Stomach smooth muscle (tissue), 2 donors: Measurements from ENCODE around the gene BEND3.

Experiments
- H3K27ac ChIP-seq: one replicate; pipeline ENCODE4 v1.7.0; 2013; ENCODE audit warnings: mild to moderate bottlenecking, low read length, inconsistent platforms
- H3K27me3 ChIP-seq, 2 donors: one replicate each; pipeline ENCODE4 v1.7.0; 2013; ENCODE audit warnings: low read length in 2 of 2; ENCODE audit not compliant: insufficient read depth in 2 of 2, control insufficient read depth in 1 of 2
- H3K36me3 ChIP-seq, 2 donors: one replicate each; pipeline ENCODE4 v1.7.0; 2013; ENCODE audit warnings: low read length in 2 of 2; ENCODE audit not compliant: control insufficient read depth in 2 of 2, insufficient read depth in 2 of 2
- H3K4me1 ChIP-seq: one replicate; pipeline ENCODE4 v1.7.0; 2013; ENCODE audit warnings: low read length; ENCODE audit not compliant: control insufficient read depth, insufficient read depth
- H3K4me3 ChIP-seq, 2 donors: one replicate each; pipeline ENCODE4 v1.7.0; 2013; ENCODE audit warnings: low read length in 2 of 2
- H3K9ac ChIP-seq, 2 donors: one replicate each; pipeline ENCODE4 v1.7.0; 2013; ENCODE audit warnings: low read length in 2 of 2, mild to moderate bottlenecking in 1 of 2
- H3K9me3 ChIP-seq, 2 donors: one replicate each; pipeline ENCODE4 v1.7.0; 2013; ENCODE audit warnings: low read length in 2 of 2; ENCODE audit not compliant: control insufficient read depth in 2 of 2
- donor health status: healthy.
- donor health status: Pancreatic carcinoma.

The BEND3 gene

GRCh38 chr6:107083047-107083768 is 32.1 kb downstream of the BEND3 start:
- no peaks in the 10 kb centered on the region for H3K4me1 ChIP-seq
- H3K27ac ChIP-seq = no peak overlapping the region
- H3K9me3 ChIP-seq = no peaks in the 10 kb centered on the region
- H3K4me3 ChIP-seq = no peak overlapping the region
- peaks cover 0 to 2% of the 10 kb centered on the region in 2 donors for H3K36me3 ChIP-seq
- no peak overlapping the region for H3K9ac ChIP-seq
- no peaks in the 10 kb centered on the region for H3K27me3 ChIP-seq

GRCh38 chr6:107082045-107082444 is 33.3 kb downstream of the BEND3 start:
- H3K4me3 ChIP-seq = no peak overlapping the region
- H3K27ac ChIP-seq = no peak overlapping the region
- H3K36me3 ChIP-seq = peaks cover 0 to 2% of the 10 kb centered on the region in 2 donors
- no peak overlapping the region for H3K9ac ChIP-seq
- no peaks in the 10 kb centered on the region for H3K9me3 ChIP-seq
- no peaks in the 10 kb centered on the region for H3K27me3 ChIP-seq
- no peaks in the 10 kb centered on the region for H3K4me1 ChIP-seq

GRCh38 chr6:107080036-107080435 is 35.3 kb downstream of the BEND3 start:
- Histone ChIP-seq H3K4me1 (no peaks in the 10 kb centered on the region), H3K9ac (no peak overlapping the region), H3K4me3 (no peak overlapping the region), H3K27me3 (no peaks in the 10 kb centered on the region), H3K27ac (no peak overlapping the region), H3K36me3 (peaks cover 0 to 2% of the 10 kb centered on the region in 2 donors), H3K9me3 (no peaks in the 10 kb centered on the region)

GRCh38 chr6:107079429-107079828 is 35.9 kb downstream of the BEND3 start:
- peaks cover 0 to 2% of the 10 kb centered on the region in 2 donors for H3K36me3 ChIP-seq
- H3K4me1 ChIP-seq = no peaks in the 10 kb centered on the region
- no peak overlapping the region for H3K9ac ChIP-seq
- no peaks in the 10 kb centered on the region for H3K27me3 ChIP-seq
- no peaks in the 10 kb centered on the region for H3K9me3 ChIP-seq
- H3K27ac ChIP-seq = no peak overlapping the region
- H3K4me3 ChIP-seq = no peak overlapping the region

GRCh38 chr6:107077710-107078109 is 37.6 kb downstream of the BEND3 start:
- no peak overlapping the region for H3K9ac ChIP-seq
- H3K4me3 ChIP-seq = no peak overlapping the region
- no peaks in the 10 kb centered on the region for H3K27me3 ChIP-seq
- no peaks in the 10 kb centered on the region for H3K4me1 ChIP-seq
- H3K9me3 ChIP-seq = no peaks in the 10 kb centered on the region
- no peak overlapping the region for H3K27ac ChIP-seq
- H3K36me3 ChIP-seq = no peaks in the 10 kb centered on the region

- Histone ChIP-seq H3K4me3 (no peak overlapping the region), H3K27ac (no peak overlapping the region), H3K9me3 (no peaks in the 10 kb centered on the region), H3K9ac (no peak overlapping the region), H3K36me3 (no peaks in the 10 kb centered on the region), H3K27me3 (no peaks in the 10 kb centered on the region), H3K4me1 (no peaks in the 10 kb centered on the region)
These were observed 39.3 kb downstream of the BEND3 start for GRCh38 chr6:107075951-107076381.

- Histone ChIP-seq H3K4me1 (no peaks in the 10 kb centered on the region), H3K4me3 (no peak overlapping the region), H3K9ac (no peak overlapping the region), H3K27me3 (no peaks in the 10 kb centered on the region), H3K9me3 (no peaks in the 10 kb centered on the region), H3K27ac (no peak overlapping the region), H3K36me3 (peaks cover 0 to 11% of the 10 kb centered on the region in 2 donors)
These were observed 44.6 kb downstream of the BEND3 start for GRCh38 chr6:107070686-107071085.

- Histone ChIP-seq H3K27ac (no peak overlapping the region), H3K36me3 (peaks cover 0 to 11% of the 10 kb centered on the region in 2 donors), H3K4me1 (no peaks in the 10 kb centered on the region), H3K9me3 (no peaks in the 10 kb centered on the region), H3K9ac (no peak overlapping the region), H3K27me3 (no peaks in the 10 kb centered on the region), H3K4me3 (no peak overlapping the region)
These were observed 45.4 kb downstream of the BEND3 start for GRCh38 chr6:107069631-107070548.

GRCh38 chr6:107068691-107069630 is 46.4 kb downstream of the BEND3 start:
- Histone ChIP-seq H3K9me3 (no peaks in the 10 kb centered on the region), H3K9ac (no peak overlapping the region), H3K27ac (no peak overlapping the region), H3K4me1 (no peaks in the 10 kb centered on the region), H3K4me3 (no peak overlapping the region), H3K36me3 (peaks cover 0 to 11% of the 10 kb centered on the region in 2 donors), H3K27me3 (no peaks in the 10 kb centered on the region)
